HCT116 (cell line): ENCODE data around the gene ATF2. TPM values are rescaled to one million over a fixed set of nuclear protein-coding genes. Genes with fewer than 3 reads are reported as not detected.

Source experiments
- ATAC-seq: fragments of 200-7000 bp; cut with Tn5 transposase; 2 replicates; pipeline ENCODE4 v1.9.1; 2020; ENCODE audit warnings: mild to moderate bottlenecking, moderate library complexity
- BruUV-seq: library from RNA; stranded (reverse); fragments of 400-500 nt; replicated peaks from 2 replicates; lab custom pipeline; 2021; lab: Mats Ljungman, UMichigan
- CTCF ChIA-PET: fragments of 300-600 bp; sonication (Branson Sonifier 250); formaldehyde crosslinking; loops from one replicate; lab custom pipeline; 2021; ENCODE audit warnings: antibody characterized with exemption; lab: Charles Lee
- POLR2A ChIA-PET: fragments of 300-600, 350-600 bp; sonication (Branson Sonifier 250); formaldehyde crosslinking; loops from one replicate; lab custom pipeline; 2021; ENCODE audit warnings: antibody characterized with exemption; lab: Charles Lee
- RAD21 ChIA-PET, 2 experiments: fragments of 300-600 bp; sonication (Branson Sonifier 250); formaldehyde crosslinking; loops; one replicate each; lab custom pipeline; 2023; ENCODE audit warnings: low total read pairs in 2 of 2; ENCODE audit not compliant: uncharacterized antibody in 2 of 2, unreplicated experiment in 2 of 2, low non-redundant PET in 1 of 2; lab: Charles Lee
- DNase-seq: peaks from one replicate; pipeline ENCODE4 v3.0.0-alpha.2; 2010; ENCODE audit warnings: low read depth, low spot score
- H2AFZ ChIP-seq: fragments of 200-600 bp; shearing (Covaris generic), sonication (generic); 2 replicates; pipeline ENCODE4 v1.6.1; 2017; ENCODE audit warnings: low read depth, mixed run types, mixed read lengths, antibody characterized with exemption, low read length; ENCODE audit not compliant: poor library complexity, severe bottlenecking
- H3K27ac ChIP-seq: 2 replicates; pipeline ENCODE4 v1.5.1; 2012; ENCODE audit warnings: low read depth, low read length
- H3K27me3 ChIP-seq: fragments of 200-600 bp; sonication (generic); 2 replicates; pipeline ENCODE4 v1.6.1; 2016; ENCODE audit warnings: mixed run types, low read length, mixed read lengths; ENCODE audit not compliant: insufficient read depth
- H3K36me3 ChIP-seq, 2 experiments: fragments of 200-500 bp in 1 of 2; fragments of 200-600 bp in 1 of 2; sonication (Bioruptor generic) in 1 of 2; sonication (generic) in 1 of 2; 2 replicates each; pipeline versions ENCODE4 v1.5.1 to v1.6.1; 2014 to 2016; ENCODE audit warnings: low read length in 2 of 2, inconsistent platforms in 1 of 2, mixed read lengths in 1 of 2, mixed run types in 1 of 2; ENCODE audit not compliant: insufficient read depth in 2 of 2, control insufficient read depth in 1 of 2
- H3K4me1 ChIP-seq, 2 experiments: fragments of 200-600 bp in 1 of 2; sonication (generic) in 1 of 2; 2 replicates each; pipeline versions ENCODE4 v1.5.1 to v1.6.1; 2012 to 2017; ENCODE audit warnings: low read length in 2 of 2, inconsistent platforms in 1 of 2, mild to moderate bottlenecking in 1 of 2, mixed read lengths in 1 of 2, mixed run types in 1 of 2, moderate library complexity in 1 of 2; ENCODE audit not compliant: insufficient read depth in 2 of 2, control insufficient read depth in 1 of 2
- H3K4me2 ChIP-seq: fragments of 200-600 bp; sonication (generic); 2 replicates; pipeline ENCODE4 v1.6.1; 2017; ENCODE audit warnings: mixed run types, low read length, mixed read lengths
- H3K4me3 ChIP-seq, 2 experiments: fragments of 200-600 bp in 1 of 2; sonication (generic) in 1 of 2; replicated peaks in 1 of 2; 2 replicates each; pipeline ENCODE4 v1.5.1; 2011 to 2016; ENCODE audit warnings: low read length in 2 of 2, control low read depth in 1 of 2, low read depth in 1 of 2, mild to moderate bottlenecking in 1 of 2, mixed read lengths in 1 of 2, mixed run types in 1 of 2
- H3K79me2 ChIP-seq: fragments of 200-600 bp; sonication (generic); 2 replicates; pipeline ENCODE4 v1.6.1; 2017; ENCODE audit warnings: mild to moderate bottlenecking, mixed run types, low read length, moderate library complexity, mixed read lengths; ENCODE audit not compliant: insufficient read depth
- H3K9ac ChIP-seq: fragments of 200-600 bp; sonication (generic); 2 replicates; pipeline ENCODE4 v1.6.1; 2016; ENCODE audit warnings: low read length, mixed read lengths
- H3K9me2 ChIP-seq: fragments of 200-600 bp; sonication (generic), shearing (Covaris generic); 2 replicates; pipeline ENCODE4 v1.6.1; 2017; ENCODE audit warnings: mixed run types, mild to moderate bottlenecking, moderate library complexity; ENCODE audit not compliant: insufficient read depth
- H3K9me3 ChIP-seq, 2 experiments: fragments of 200-500 bp in 1 of 2; fragments of 200-600 bp in 1 of 2; sonication (Bioruptor generic) in 1 of 2; sonication (generic) in 1 of 2; 2 replicates each; pipeline ENCODE4 v1.6.1; 2014 to 2017; ENCODE audit warnings: low read length in 2 of 2, mixed read lengths in 2 of 2, inconsistent platforms in 1 of 2, low read depth in 1 of 2, mild to moderate bottlenecking in 1 of 2, mixed run types in 1 of 2, moderate library complexity in 1 of 2; ENCODE audit not compliant: control insufficient read depth in 1 of 2, insufficient read depth in 1 of 2
- H4K20me1 ChIP-seq: fragments of 200-600 bp; sonication (generic), shearing (Covaris generic); 2 replicates; pipeline ENCODE4 v1.6.1; 2017; ENCODE audit warnings: mixed run types, mild to moderate bottlenecking, moderate library complexity; ENCODE audit not compliant: insufficient read depth
- CEBPB ChIP-seq: IDR thresholded peaks from 2 replicates; pipeline ENCODE4 v1.6.1; 2012; ENCODE audit warnings: low read depth
- CTCF ChIP-seq, 3 experiments: fragments of 200-600 bp in 1 of 3; sonication (generic) in 1 of 3; IDR thresholded peaks in 2 of 3; conservative IDR thresholded peaks in 1 of 3; 2 replicates each; pipeline ENCODE4 v1.5.1; 2012 to 2017; ENCODE audit warnings: low read depth in 2 of 3, low read length in 2 of 3, antibody characterized with exemption in 1 of 3, borderline replicate concordance in 1 of 3, control low read depth in 1 of 3, mild to moderate bottlenecking in 1 of 3, mixed read lengths in 1 of 3, mixed run types in 1 of 3, moderate library complexity in 1 of 3; ENCODE audit not compliant: insufficient read depth in 1 of 3
- ELF1 ChIP-seq: IDR thresholded peaks from 2 replicates; pipeline ENCODE4 v1.6.1; 2012; ENCODE audit warnings: low read depth, borderline replicate concordance
- FOSL1 ChIP-seq: IDR thresholded peaks from 2 replicates; pipeline ENCODE4 v1.6.1; 2012; ENCODE audit warnings: low read depth
- RAD21 ChIP-seq: IDR thresholded peaks from 2 replicates; pipeline ENCODE4 v1.6.1; 2012; ENCODE audit warnings: low read depth, mild to moderate bottlenecking
- REST ChIP-seq: IDR thresholded peaks from 2 replicates; pipeline ENCODE4 v1.6.1; 2012; ENCODE audit warnings: low read depth
- TCF7L2 ChIP-seq: IDR thresholded peaks from 2 replicates; pipeline ENCODE4 v1.7.0; 2011; ENCODE audit warnings: borderline replicate concordance, inconsistent platforms; ENCODE audit not compliant: insufficient read depth, insufficient read length; ENCODE audit errors: extremely low read depth
- YY1 ChIP-seq: IDR thresholded peaks from 2 replicates; pipeline ENCODE4 v1.6.1; 2011; ENCODE audit warnings: low read length, low read depth, moderate library complexity, mild to moderate bottlenecking; ENCODE audit not compliant: insufficient replicate concordance; ENCODE audit errors: extremely low read depth
- ZBTB33 ChIP-seq: IDR thresholded peaks from 2 replicates; pipeline ENCODE4 v1.6.1; 2011; ENCODE audit warnings: mild to moderate bottlenecking, low read length, moderate library complexity; ENCODE audit not compliant: insufficient replicate concordance; ENCODE audit errors: extremely low read depth
- intact Hi-C: fragments of 100-400 bp; cut with micrococcal nuclease; formaldehyde crosslinking; loops from 2 replicates; pipeline ENCODE4 v1.10.0; 2022
- total RNA-seq: library from RNA; stranded (reverse); gene quantifications from one replicate; pipeline ENCODE4 v1.2.1, GENCODE V29; 2021; ENCODE audit not compliant: unreplicated experiment

Gene ATF2
- total RNA-seq, 1 experiment from 2014 or later, result 29.6 TPM

GRCh38 chr2:175030380-175031271 lies 137.4 kb downstream of the ATF2 start:
- TF ChIP-seq CTCF (IDR thresholded peaks at IDR 0.05 in 2 of 3, conservative IDR thresholded peaks at IDR 0.05 in 1 of 3; ENCODE audit: borderline replicate concordance in 1 of 3, insufficient read depth in 1 of 3, low read depth in 2 of 3, low read length in 2 of 3) (peak; percentile 44 to 58 (median 47); a peak in 4 of 6 replicates), RAD21 (peak; percentile 72), YY1 (no peak), CEBPB (peak; percentile 22; the same call in 1 of the 2 replicates)
- ATAC-seq (peak; percentile 99), DNase-seq (peak; percentile 16)
- Histone ChIP-seq H3K79me2 (no peaks in the 10 kb centered on the region), H3K36me3 (no peaks in the 10 kb centered on the region), H3K4me3 (no peak overlapping the region), H3K9me3 (no peaks in the 10 kb centered on the region), H2AFZ (no peak overlapping the region), H3K4me1 (no peaks in the 10 kb centered on the region), H3K9ac (no peak overlapping the region), H4K20me1 (no peaks in the 10 kb centered on the region), H3K9me2 (no peaks in the 10 kb centered on the region), H3K27me3 (no peaks in the 10 kb centered on the region), H3K4me2 (no peak overlapping the region), H3K27ac (no peak overlapping the region)
- BruUV-seq, result no TSS peak
- POLR2A ChIA-PET, result no interaction called here
- CTCF ChIA-PET, result interaction anchor here (0.6 to 2.4 kb wide), 11 partner anchors 60 to 1066 kb away, joined by 3 to 19 read pairs (median 3); no protein-coding TSS in a partner anchor
- RAD21 ChIA-PET, result no interaction called here
- intact Hi-C loops, result loop anchor here (1.0 kb wide), 1 partner anchor 299 kb away; no protein-coding TSS in a partner anchor

- H3K27me3 ChIP-seq, result no peaks in the 10 kb centered on the region
- no peaks in the 10 kb centered on the region for H4K20me1 ChIP-seq
- H3K9ac ChIP-seq, result no peak overlapping the region
- no peaks in the 10 kb centered on the region for H3K9me3 ChIP-seq
- H3K36me3 ChIP-seq, result no peaks in the 10 kb centered on the region
- no TSS peak for BruUV-seq
- ChIA-PET RAD21 (no interaction called here), CTCF (no interaction called here), POLR2A (no interaction called here)
- no peak for DNase-seq
- no peak overlapping the region for H2AFZ ChIP-seq
- intact Hi-C loops, result no loop called here
- H3K9me2 ChIP-seq, result no peaks in the 10 kb centered on the region
- no peaks in the 10 kb centered on the region for H3K79me2 ChIP-seq
- no peaks in the 10 kb centered on the region for H3K4me1 ChIP-seq
- no peak overlapping the region for H3K4me3 ChIP-seq
- TF ChIP-seq REST (no peak), CEBPB (no peak), ELF1 (no peak), ZBTB33 (no peak), TCF7L2 (no peak), FOSL1 (no peak)
- TF ChIP-seq, all 23 proteins: peak for 0
- no peak for ATAC-seq
- H3K27ac ChIP-seq, result no peak overlapping the region
- no peak overlapping the region for H3K4me2 ChIP-seq
Measured at GRCh38 chr2:175027755-175028154, 140.2 kb downstream of the ATF2 start.
